GF-D8 (cell line): ENCODE measurements around the gene LDB2.

Experiments
- DNase-seq: peaks from one replicate; lab custom pipeline; 2025; lab: John Stamatoyannopoulos, UW

LDB2 gene

GRCh38 chr4:16685536-16685935 is 212.9 kb downstream of the LDB2 start:
- DNase-seq = no peak

- no peak for DNase-seq
Measured at GRCh38 chr4:16684935-16685334, 213.5 kb downstream of the LDB2 start.

GRCh38 chr4:16684097-16684496 is 214.3 kb downstream of the LDB2 start:
- DNase-seq = no peak

GRCh38 chr4:16682975-16683374 is 215.5 kb downstream of the LDB2 start:
- DNase-seq = no peak

- no peak for DNase-seq
Measured at GRCh38 chr4:16677001-16677944, 221.2 kb downstream of the LDB2 start.

GRCh38 chr4:16676230-16676770 is 222.1 kb downstream of the LDB2 start:
- no peak for DNase-seq

- DNase-seq = no peak
Measured at GRCh38 chr4:16674082-16674481, 224.4 kb downstream of the LDB2 start.

GRCh38 chr4:16672421-16672820 is 226.0 kb downstream of the LDB2 start:
- DNase-seq = no peak

GRCh38 chr4:16671741-16672140 is 226.7 kb downstream of the LDB2 start:
- no peak for DNase-seq

GRCh38 chr4:16670727-16671126 is 227.7 kb downstream of the LDB2 start:
- no peak for DNase-seq

GRCh38 chr4:16669036-16669435 is 229.4 kb downstream of the LDB2 start:
- DNase-seq = no peak

GRCh38 chr4:16668488-16668887 is 230.0 kb downstream of the LDB2 start:
- no peak for DNase-seq

- no peak for DNase-seq
Measured at GRCh38 chr4:16667464-16667863, 231.0 kb downstream of the LDB2 start.

GRCh38 chr4:16665942-16666551 is 232.4 kb downstream of the LDB2 start:
- no peak for DNase-seq

- no peak for DNase-seq
Measured at GRCh38 chr4:16663732-16664131, 234.7 kb downstream of the LDB2 start.

- DNase-seq = no peak
Measured at GRCh38 chr4:16663307-16663706, 235.1 kb downstream of the LDB2 start.

GRCh38 chr4:16661813-16662212 is 236.6 kb downstream of the LDB2 start:
- no peak for DNase-seq

GRCh38 chr4:16660656-16661055 is 237.8 kb downstream of the LDB2 start:
- DNase-seq = no peak

GRCh38 chr4:16659694-16660093 is 238.8 kb downstream of the LDB2 start:
- DNase-seq = no peak

GRCh38 chr4:16659079-16659478 is 239.4 kb downstream of the LDB2 start:
- no peak for DNase-seq

GRCh38 chr4:16658183-16658582 is 240.3 kb downstream of the LDB2 start:
- DNase-seq = no peak

GRCh38 chr4:16655111-16655510 is 243.3 kb downstream of the LDB2 start:
- no peak for DNase-seq

- no peak for DNase-seq
Measured at GRCh38 chr4:16652732-16653305, 245.6 kb downstream of the LDB2 start.
